GM19455 (cell line): ENCODE measurements around the gene TNNC1.

Experiments
- ATAC-seq: cut with Tn5 transposase; IDR thresholded peaks from one replicate; pipeline ENCODE4 v1.9.1; 2021; ENCODE audit not compliant: unreplicated experiment

Gene TNNC1

DNA sequence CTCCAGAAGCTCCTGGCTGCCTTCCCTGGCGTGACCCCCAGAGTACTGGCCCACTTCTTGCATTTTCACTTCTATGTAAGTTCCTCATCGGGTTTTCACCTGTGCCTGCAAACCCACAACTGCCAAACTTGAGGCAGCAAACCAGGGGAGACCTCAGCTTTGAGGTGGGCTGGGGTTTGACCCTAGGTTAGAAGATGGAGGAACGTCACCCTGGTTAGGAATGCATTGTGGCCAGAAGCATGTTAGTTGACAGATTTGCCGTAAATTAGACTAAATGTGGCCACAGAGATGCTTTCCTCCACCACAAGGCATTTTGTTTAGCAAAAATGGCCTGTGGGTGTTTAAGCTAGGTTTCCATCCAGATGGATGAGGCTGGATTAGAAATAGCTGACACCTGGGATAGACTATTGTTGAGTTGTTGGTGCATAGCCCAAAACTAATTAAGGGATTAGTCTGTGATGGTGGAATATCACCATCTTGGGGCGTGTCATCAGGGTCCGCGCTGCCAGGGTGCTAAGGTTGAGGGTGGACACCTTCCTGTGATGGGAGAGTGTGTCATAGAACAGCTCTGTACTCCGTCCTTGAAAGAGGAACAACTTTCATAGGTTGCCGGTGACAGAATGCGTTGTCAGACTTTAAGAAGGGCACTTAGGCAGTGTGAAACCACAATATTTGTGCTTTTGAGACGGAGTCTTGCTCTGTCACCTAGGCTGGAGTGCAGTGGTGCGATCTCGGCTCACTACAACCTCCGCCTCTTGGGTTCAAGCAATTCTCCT, 5.1 kb upstream of the TNNC1 start:
- no peak for ATAC-seq

DNA sequence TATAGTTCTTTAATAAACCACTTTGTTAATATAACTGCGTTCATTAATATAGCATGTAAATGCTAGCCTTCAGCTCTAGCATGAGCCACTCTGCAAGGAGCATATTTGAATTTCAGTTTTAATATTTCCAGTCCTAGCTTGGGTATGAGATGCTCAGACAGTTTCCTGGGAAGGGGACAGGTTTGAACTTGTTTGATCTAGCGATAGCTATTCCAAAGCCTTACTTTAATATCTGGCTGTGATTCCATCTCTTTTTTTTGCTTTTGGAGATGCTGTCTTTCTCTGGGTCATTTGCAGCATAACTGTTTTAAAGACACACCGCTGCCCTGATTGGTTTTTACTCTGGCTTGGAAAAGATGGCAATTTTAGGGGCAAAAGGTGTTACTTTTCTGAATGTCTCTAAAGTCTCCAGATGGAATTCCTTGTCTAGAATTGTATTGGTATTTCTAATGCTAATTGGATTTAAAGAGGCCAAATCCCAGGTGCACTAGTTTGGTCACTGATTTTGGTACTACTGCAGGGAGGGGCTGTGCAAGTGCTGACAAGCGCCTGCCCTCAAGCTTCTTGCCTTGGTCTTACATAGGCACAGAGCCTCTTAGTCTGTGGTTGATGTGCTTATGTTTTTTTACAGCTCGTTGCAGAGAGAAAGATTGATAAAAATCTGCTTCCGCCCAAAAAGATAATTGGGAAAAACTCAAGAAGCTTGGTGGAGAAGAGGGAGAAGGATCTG, 4.4 kb upstream of the TNNC1 start:
- no peak for ATAC-seq

DNA sequence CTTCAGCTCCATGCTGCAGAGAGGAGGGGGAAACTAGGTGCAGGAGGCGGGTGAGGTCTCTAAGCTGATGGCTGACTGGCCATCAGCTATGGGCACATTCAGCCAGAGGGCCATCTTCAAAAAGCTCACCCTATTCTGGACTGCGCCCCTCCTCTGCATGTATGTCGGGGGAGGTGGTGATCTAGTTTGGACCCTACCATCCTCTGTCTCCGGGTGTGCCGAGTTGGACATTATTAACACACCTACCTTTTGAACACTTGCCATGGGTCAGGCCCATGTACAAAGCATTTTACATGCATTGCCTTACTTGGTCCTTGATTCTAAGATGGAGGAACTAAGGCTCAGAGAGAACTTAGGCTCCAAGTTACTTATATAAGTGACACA, 3.0 kb upstream of the TNNC1 start:
- ATAC-seq, result no peak

DNA sequence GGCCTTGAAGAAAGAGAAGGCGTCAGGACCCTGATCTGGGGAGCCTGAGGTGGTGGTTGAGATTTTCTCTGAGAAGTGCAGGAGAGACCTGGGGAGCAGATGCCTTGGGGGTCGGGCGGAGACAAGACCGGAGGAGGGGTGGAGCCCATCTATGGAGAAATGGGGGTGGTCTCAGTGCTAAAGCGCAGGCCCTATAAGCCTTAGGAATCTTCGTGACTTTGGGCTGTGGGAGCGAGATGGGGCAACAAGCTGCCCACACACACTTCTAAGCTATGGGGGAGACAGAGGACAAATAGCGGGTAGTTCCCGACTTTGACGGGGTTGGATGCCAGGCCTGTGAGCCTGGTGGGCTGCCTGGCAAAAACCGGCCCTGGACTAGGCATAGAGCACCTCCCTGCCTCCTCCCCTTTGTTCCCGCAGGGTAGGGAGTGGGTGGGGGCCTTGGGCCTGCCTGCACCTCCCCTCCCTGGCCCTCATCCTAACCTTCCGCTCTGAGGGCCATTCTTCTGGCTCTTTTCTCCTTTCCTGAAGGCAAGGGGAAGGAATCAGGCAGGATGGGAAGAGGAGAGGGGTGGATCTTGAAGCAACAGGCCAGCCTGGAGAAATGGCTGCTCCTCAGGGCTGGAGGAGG, 2.4 kb upstream of the TNNC1 start:
- ATAC-seq, result no peak

DNA sequence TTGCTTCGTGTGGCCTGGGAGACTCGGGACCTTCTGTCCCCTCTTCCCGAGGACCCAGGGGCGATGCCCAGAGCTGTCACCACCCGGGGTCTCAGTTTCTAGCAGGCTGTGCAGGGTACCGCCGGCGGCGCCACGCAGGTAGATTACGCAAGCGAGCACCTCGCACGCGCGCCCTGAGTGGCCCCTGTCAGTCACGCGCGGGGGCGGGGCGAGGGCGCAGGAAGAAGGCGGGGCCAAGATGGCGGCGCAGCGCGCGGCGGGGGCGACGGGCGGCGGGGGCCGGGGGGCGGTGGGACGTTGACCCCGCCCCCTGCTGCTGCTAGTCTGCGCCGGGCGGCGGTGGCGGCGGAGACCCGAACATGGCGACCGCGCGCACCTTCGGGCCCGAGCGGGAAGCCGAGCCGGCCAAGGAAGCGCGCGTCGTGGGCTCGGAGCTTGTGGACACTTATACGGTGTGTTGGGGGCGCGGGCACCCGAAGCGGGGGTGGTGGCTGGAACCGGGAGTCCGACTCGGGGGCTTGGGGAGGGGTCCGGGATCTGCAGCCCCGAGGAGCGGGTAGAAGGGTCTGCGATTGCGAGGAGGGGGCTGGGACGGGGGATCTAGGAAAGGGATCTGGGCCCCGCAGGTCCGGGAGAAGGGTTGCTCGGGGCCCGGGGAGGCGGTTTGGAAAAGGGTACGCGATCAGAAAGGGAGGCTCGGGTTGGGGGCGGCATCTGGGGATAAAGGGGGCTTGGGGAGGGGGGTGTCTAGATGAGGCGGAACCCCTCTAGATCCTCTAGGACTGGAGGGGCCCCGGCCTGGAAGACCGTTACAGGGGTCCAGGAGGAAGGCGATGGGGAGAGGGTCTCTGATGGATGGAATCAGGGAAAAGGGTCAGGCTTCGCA, 1.7 kb upstream of the TNNC1 start, which contains the start of gene NISCH:
Gene NISCH, plus strand, starts transcription at position 322 of the 886 bp plus-strand sequence. Its CDS starts 38 bp downstream, at position 360.
- ATAC-seq, result peak; percentile 84

DNA sequence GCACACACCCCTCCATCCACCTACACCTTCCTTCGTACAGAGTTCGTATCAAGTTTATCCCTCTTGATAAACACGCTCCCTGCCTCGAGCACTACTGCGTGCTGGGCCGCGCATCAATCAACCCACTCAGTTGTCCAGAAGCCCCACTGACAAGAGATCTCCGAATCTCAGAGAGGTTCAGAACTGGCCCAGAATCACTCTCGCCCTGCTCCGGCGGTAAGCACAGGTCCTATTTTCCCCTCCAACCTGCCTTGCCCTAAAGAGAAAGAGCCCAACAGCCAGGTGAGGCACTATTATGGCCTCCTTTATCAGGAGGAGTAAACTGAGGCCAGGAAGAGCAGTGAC, 1.1 kb upstream of the TNNC1 start:
- ATAC-seq, result no peak

DNA sequence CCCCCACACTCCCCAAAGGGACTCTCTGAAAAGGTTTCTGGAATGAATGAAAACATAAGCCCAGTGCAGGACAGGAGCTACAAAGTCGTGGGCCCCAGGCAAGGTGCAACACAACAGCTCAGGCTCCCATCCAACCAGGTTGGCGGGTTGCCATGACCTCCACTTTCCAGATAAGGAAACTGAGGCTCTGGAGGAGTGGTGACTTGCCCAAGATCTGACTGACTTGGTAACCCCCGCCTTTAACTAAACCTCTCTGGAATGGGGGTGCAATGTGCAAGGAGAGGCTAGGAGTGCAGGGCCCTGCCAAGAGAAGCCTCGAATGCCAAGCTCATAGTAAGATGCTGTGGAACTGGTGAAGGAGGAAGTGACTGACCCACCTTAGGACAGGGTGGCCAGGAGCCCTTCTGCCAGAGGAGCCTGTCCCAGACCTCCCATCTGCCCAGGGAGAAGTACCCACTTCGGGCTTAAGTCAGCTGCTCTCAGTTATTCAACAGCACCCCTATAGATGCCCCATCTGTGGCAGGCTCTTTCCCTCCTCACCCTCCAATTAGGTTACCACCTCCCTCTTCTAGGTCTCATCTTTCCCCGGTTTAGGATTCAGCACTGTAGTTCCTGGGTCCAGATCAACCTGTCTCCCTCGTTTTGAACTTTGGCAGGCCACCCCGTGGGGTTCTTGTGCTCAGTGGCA, 553 bp upstream of the TNNC1 start:
- ATAC-seq, result no peak

DNA sequence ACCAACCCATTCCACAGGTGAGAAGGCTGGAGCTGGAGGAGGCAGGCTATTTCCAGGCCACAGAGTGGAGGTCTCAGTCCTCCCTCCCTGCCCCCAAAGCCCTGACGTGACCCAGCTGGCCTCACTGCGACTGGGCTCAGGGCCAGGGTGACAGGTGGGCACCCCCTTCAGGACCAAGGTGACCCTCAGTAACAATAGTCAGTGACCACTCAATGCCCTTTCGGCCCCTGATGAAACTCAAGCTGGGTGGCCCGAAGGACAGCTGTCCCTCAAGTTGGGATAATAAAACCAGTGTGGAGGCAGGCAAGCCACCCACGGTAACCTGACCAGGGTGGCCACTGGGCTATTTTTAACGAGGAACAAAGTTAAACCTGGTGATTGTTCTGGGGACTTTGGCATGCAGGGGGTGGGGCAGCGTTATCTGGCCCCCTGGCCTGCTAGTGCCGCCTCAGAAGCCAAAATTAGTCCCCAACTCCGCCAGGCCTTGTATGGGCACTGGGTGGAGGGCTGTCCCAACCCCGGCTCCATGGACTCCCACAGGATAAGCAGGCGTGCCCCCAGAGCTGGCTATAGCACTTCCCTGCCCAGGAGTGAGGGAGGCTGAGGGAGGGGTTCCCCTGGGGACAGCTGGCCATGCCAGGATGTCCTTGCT, 1.1 kb downstream of the TNNC1 start:
- no peak for ATAC-seq

DNA sequence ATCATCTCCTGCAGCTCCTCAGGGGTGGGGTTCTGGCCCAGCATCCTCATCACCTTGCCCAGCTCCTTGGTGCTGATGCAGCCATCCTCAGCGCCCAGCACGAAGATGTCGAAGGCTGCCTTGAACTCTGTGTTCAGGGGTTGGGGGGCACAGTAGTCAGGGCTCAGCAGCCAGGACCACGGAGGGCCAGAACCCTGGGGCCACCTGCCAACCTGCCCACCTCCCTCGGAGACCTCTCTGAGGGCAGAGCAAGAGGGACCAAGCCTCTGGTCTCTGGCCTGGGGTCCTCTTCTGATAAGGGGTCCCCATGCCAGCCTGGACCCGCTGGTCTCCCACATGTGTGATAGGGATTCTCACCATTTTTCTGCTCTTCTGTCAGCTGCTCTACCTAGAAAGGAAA, 1.7 kb downstream of the TNNC1 start:
- ATAC-seq, result no peak

DNA sequence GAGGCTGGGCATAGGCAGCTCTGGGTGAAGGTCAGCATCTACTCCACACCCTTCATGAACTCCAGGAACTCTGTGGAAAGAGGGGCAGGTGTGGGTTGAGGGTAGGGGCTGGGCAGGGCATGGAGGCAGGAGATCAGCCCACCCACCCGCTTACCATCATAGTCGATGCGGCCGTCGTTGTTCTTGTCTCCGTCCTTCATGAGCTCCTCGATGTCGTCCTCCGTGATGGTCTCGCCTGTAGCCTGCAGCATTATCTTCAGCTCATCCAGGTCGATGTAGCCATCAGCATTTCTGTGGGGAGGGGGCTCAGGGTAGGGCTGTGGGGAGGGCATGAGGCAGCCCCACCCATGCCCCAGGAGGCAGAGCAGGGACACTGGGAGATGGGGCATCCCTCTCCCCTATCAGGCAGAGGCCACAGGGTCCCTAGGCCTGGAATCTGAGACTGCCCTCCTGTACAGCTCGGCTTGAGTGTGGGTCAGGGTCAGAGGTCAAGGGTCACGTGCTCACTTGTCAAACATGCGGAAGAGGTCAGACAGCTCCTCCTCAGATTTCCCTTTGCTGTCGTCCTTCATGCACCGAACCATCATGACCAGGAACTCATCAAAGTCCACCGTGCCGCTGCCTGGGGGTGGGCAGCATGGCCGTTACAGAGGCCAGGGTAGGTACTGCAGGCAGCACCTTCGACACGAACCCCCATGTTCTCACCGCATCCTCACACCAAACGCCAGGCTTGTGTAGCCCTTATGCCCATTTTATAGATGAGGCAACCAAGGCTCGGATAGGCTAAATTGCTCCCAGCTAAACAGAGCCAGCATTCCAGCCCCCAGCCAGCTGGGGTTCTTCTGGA, 2.4 kb downstream of the TNNC1 start:
- no peak for ATAC-seq

DNA sequence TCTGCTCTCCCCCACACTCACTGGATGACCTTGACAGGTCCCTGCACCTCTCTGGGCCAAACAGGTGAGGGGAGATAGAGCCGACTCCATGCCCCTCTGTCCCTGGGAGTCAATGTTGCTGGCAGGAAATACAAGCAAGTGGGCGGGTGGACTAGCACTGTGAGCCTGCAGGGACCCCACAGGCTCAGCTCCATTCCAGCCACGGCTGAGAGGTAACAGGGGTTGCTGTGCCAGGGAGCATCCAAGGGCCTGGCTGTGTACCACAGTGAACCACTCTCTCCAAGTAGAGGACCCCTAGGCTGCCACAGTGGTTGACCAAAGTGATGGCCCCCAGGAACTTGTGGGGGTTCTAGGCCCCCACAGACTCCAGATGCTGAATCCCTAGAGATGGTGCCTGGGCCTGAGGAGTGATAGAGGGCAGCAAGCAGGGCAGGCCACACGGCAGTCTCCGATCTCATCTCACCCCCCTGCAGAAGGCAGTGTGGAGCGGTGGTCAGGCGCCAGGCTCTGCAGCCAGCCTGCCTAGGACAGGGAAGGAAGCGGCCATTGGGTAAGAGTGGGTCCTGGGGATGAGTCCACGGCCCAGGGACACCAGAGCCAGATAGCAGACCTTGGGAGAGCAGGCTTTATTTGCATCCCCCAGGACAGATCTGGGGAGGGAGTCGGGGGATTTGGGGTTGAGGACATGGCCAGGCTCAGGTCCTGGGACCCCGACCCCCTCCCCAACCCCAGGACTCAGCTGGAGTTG, 3.2 kb downstream of the TNNC1 start:
- no peak for ATAC-seq

DNA sequence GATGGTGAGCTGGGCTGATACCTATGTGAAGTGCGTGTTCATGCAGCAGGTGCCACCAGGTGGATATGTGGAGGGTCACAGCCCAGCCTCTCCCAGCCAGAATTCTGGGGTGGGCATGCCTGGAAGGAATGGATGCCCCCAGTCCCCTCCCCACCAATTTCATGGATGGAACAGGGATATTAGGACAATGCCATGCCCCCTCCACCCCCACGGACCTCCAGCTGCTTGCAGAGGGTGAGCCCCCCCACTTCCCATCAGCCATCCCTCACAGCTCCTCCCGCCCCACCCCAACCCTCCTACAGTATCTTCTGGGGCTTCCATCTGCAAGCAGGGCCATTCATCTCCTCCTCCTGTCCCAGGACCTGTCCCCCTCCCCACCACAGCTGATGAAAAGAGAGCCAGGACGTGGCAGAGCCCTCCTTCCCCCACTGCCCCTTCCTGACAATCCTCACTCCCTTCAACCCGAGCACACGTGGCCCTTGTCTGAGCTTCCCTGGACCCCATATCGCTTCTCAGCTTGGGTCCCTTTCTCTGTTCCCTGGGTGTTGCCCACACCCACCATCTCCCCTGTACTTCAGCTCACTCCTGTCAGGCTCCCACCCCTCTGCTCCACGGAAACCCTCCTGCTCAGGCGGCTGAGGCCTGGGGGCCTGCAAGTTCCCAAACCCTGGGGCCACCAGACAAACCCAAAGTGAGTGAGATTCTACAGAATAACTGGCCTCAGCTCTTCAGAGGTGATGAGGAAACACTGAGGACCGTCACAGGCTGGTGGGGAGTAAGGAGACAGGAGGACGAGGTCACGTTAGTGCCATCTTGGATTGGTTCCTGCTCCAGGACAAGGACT, 6.1 kb downstream of the TNNC1 start:
- ATAC-seq, result no peak

DNA sequence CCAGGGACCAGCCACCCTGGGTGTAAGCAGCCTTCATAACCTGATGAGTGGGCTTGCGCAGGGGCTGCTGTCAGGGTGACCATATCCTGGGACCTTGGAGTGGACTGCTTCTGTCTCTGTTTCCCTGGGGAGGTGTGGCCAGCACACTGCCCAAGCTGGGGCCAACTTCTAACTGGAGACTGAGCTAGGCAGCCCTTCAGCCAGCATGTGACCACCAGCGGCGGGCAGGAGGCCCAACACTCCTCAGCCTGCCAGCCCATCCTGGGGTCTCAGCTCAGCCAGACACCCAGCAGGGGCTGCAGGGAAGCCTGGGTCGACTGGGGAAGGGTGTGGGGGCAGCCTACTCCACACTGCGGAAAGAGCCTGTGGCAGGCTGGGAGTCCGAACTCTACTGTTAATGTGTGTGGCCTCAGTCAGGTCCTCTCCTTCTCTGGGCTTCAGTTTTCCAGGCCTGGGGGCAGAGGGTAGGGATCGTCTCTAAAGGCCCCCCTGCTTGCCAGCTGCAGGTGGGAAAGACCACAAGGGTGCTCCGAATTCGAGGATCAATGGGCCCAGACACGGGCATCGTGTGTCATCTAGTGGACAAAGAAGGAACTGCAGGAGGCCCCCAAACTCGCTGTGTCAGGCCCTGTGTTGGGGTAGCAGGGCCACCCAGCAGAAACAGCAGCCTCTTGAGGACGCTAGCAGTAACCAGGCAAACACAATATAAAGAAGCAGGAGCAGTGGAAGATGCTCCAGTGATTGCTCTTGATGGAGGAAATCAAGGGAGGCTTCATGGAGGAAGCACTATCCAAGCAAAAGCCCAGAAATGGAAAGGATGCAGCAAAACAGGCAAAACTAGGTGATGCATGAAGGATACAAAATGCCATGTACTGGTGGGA, 7.0 kb downstream of the TNNC1 start:
- ATAC-seq, result no peak

DNA sequence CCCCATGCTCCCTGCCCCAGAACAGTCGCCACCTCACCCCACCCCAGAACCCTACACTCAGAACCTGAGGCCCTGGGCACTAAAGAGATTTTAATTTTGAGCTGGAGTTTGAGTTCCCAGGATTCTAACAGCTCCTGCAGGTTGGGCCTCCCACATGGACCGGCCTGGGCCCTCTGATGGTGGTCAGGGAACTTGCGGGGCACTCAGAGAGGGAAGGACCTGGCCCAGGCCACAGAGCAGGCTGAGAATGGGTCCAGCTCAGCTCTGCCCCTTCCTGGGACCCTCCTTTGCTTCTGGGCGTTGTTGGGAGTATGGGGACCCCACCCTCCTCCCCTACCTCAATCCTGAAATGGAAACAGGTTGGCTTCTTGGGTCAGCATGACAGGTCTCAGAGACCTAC, 7.8 kb downstream of the TNNC1 start:
- no peak for ATAC-seq

DNA sequence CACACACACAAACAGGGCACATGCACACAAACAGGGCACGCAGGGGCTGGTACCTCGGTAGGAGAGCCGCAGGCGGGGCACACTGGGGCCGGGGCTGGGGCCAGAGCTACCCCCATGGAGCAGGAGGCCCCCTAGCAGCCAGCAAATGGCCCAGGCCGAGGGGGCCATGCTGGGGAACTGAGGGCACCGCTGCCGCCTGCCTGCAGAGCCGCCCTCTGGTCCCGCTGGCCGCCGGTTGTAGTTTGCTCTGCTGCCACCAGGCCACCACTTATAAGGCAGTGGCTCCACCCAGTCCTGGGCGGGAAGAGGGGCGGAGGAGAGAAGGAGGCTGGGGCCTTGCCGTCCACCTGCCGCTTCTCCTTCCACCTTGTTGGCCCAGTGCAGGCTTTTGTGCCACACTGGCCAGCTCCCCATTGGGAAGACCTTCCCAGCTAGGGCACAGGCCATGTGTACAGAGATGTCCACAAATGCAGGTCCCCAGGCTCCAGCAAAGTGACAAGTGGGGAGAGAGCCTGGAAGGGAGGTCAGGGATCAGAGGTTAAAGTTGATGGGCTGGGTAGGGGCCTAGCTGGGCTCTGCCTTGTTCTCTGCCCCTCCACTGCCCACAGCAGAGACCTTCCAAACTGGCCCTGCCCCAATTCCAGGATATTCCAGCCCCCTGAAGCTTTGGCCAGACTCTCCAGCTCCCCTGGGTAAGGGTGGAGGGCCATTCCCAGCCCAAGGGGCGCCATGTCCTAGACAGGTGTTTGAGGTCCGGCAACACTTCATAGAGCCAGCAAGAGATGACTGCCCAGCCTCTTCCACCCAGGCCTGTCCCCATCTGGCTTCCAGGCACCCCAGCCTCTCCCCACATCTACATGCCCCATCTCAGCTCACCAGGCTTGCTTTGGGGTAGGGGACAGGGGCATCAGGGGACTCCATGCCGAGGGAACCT, 8.7 kb downstream of the TNNC1 start, which contains the start of gene SEMA3G:
Gene SEMA3G, minus strand, starts transcription at position 244 of the 934 bp plus-strand sequence. Its CDS starts 76 bp downstream, at position 168.
- peak; percentile 57 for ATAC-seq
